ENCODE results near the gene CAMTA1. TPM values are rescaled to one million over a fixed set of nuclear protein-coding genes. Genes with fewer than 3 reads are reported as not detected.

Gene CAMTA1
- total RNA-seq, 1 donor from 2014 or later = 268 TPM

GRCh38 chr1:7373251-7373650 is 588.0 kb downstream of the CAMTA1 start:
- Histone ChIP-seq H3K9me3 (ENCODE audit: low read depth) (no peaks in the 10 kb centered on the region), H3K36me3 (no peaks in the 10 kb centered on the region), H4K20me1 (ENCODE audit: low read depth) (no peaks in the 10 kb centered on the region), H3F3A (ENCODE audit: low read depth) (no peaks in the 10 kb centered on the region), H3K27ac (no peak overlapping the region), H3K27me3 (no peaks in the 10 kb centered on the region), H3K4me1 (peaks cover 22% of the 10 kb centered on the region), H3K9ac (no peak overlapping the region), H2AFZ (replicated peaks) (no peak overlapping the region), H3K4me2 (no peak overlapping the region), H3K4me3 (no peak overlapping the region), H3K79me2 (ENCODE audit: low read depth) (no peaks in the 10 kb centered on the region)
- Mint-ChIP-seq H3K27me3 (ENCODE audit: insufficient read depth, low read depth) (peaks cover 9% of the 10 kb centered on the region), H3K27ac (no peak overlapping the region), H3K4me1 (peaks cover 31% of the 10 kb centered on the region), H3K36me3 (no peaks in the 10 kb centered on the region), H3K4me3 (no peak overlapping the region), H3K9me3 (no peaks in the 10 kb centered on the region)
- TF ChIP-seq EZH2 (IDR thresholded peaks at IDR 0.05) (no peak), CTCF (IDR thresholded peaks at IDR 0.05) (no peak), EZH2phosphoT487 (IDR thresholded peaks at IDR 0.05) (no peak)
- DNase-seq (ENCODE audit: low spot score) = no peak

- Mint-ChIP-seq H3K27me3 (ENCODE audit: insufficient read depth, low read depth) (peaks cover 9% of the 10 kb centered on the region), H3K4me1 (peaks cover 38% of the 10 kb centered on the region), H3K27ac (peak overlapping the region; percentile 23), H3K36me3 (no peaks in the 10 kb centered on the region), H3K4me3 (no peak overlapping the region), H3K9me3 (no peaks in the 10 kb centered on the region)
- Histone ChIP-seq H2AFZ (replicated peaks) (no peak overlapping the region), H3K79me2 (ENCODE audit: low read depth) (no peaks in the 10 kb centered on the region), H3F3A (ENCODE audit: low read depth) (peaks cover 2% of the 10 kb centered on the region), H3K27ac (no peak overlapping the region), H3K9ac (no peak overlapping the region), H3K4me2 (peak overlapping the region; percentile 52), H3K4me1 (peaks cover 24% of the 10 kb centered on the region), H3K27me3 (no peaks in the 10 kb centered on the region), H3K4me3 (no peak overlapping the region), H3K9me3 (ENCODE audit: low read depth) (no peaks in the 10 kb centered on the region), H3K36me3 (no peaks in the 10 kb centered on the region), H4K20me1 (ENCODE audit: low read depth) (no peaks in the 10 kb centered on the region)
- TF ChIP-seq EZH2 (IDR thresholded peaks at IDR 0.05) = no peak
- TF ChIP-seq EZH2phosphoT487 (IDR thresholded peaks at IDR 0.05) = no peak
- no peak for TF ChIP-seq CTCF (IDR thresholded peaks at IDR 0.05)
- no peak for DNase-seq (ENCODE audit: low spot score)
Observed at GRCh38 chr1:7373876-7374562, 588.8 kb downstream of the CAMTA1 start.

GRCh38 chr1:7374563-7375160 is 589.4 kb downstream of the CAMTA1 start:
- peak overlapping the region; percentile 23 for H3K27ac Mint-ChIP-seq
- TF ChIP-seq CTCF (IDR thresholded peaks at IDR 0.05) (no peak), EZH2 (IDR thresholded peaks at IDR 0.05) (no peak)
- no peaks in the 10 kb centered on the region for H3K27me3 ChIP-seq
- no peaks in the 10 kb centered on the region for H3K36me3 ChIP-seq
- H3F3A ChIP-seq (ENCODE audit: low read depth) = peaks cover 9% of the 10 kb centered on the region
- peak overlapping the region; percentile 52 for H3K4me2 ChIP-seq
- H3K4me1 Mint-ChIP-seq = peaks cover 45% of the 10 kb centered on the region
- no peaks in the 10 kb centered on the region for H3K9me3 Mint-ChIP-seq
- H3K9ac ChIP-seq = no peak overlapping the region
- H3K9me3 ChIP-seq (ENCODE audit: low read depth) = no peaks in the 10 kb centered on the region
- H3K4me3 Mint-ChIP-seq = no peak overlapping the region
- peaks cover 11% of the 10 kb centered on the region for H3K27me3 Mint-ChIP-seq (ENCODE audit: insufficient read depth, low read depth)
- peaks cover under 1% of the 10 kb centered on the region for H4K20me1 ChIP-seq (ENCODE audit: low read depth)
- H3K4me3 ChIP-seq = no peak overlapping the region
- peaks cover 31% of the 10 kb centered on the region for H3K4me1 ChIP-seq
- H2AFZ ChIP-seq (replicated peaks) = no peak overlapping the region
- H3K36me3 Mint-ChIP-seq = no peaks in the 10 kb centered on the region
- H3K79me2 ChIP-seq (ENCODE audit: low read depth) = no peaks in the 10 kb centered on the region
- no peak for DNase-seq (ENCODE audit: low spot score)
- H3K27ac ChIP-seq = no peak overlapping the region

All from neural progenitor cell (in vitro differentiated cells).